ENCODE data around the gene ARHGAP5.

ARHGAP5 gene

DNA sequence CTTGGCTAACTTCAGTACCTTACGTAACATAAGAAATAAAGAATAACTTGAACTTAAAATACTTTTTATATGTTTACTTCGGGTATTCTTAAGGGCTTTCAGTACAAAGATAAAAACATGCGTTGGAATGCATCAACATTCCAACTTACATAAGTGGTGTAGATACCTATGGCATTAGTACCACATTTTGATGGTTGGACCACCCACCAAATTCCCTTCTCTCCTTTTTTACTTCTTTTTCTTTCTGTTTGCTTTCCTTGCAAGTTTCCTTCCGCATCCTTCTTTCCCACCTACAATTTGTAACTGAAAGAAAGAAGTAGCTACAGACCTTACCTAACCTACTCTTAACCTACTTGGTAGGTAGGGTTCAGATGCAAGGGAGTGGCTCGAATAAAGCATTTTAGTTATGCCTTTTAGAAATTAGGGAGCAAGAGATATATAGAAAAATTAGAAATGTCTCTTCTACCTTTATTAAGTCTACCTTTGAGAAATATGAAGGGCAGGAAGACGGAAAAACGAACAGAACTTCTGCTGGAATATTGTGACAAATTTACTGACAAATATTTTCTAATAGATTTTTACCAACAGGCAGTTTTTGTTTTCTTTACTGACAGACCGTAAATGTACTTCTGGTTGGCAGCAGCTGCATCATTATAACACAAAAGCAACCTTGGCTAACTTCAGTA, 2.1 kb upstream of the ARHGAP5 start:
- DNase-seq (ENCODE audit: low read depth in 1 of 2, low spot score in 1 of 2) = no peak

DNA sequence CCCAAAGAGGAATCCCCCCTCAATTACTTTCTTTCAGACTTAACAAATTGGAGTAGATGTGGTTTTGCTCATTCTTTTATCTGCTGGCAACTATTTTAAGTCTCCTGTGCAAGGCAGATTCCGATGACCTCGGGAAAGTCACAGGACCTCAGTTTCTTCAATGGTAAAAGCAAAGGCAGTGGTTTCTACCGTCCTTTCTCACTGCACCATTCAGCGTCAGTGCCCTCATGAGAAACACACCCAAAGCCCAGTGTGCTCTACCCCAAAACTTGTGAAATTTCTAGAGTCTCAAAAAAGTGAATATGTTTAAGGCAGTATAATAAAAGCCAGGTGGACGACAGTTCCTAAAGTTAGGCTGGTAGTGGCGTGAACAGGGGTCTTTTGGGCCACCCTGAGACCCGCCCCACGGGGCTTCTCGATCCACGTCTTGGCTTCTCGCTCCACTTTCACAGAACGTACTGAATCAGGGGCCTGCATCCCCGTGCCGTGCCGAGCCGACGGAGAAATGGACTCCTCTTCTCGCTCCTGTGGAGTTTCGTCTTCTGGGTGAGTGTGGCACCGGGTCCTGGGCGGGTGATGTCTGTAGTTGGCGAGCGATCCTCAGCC, 1.3 kb upstream of the ARHGAP5 start:
- DNase-seq (ENCODE audit: low read depth in 1 of 2, low spot score in 1 of 2) = no peak

DNA sequence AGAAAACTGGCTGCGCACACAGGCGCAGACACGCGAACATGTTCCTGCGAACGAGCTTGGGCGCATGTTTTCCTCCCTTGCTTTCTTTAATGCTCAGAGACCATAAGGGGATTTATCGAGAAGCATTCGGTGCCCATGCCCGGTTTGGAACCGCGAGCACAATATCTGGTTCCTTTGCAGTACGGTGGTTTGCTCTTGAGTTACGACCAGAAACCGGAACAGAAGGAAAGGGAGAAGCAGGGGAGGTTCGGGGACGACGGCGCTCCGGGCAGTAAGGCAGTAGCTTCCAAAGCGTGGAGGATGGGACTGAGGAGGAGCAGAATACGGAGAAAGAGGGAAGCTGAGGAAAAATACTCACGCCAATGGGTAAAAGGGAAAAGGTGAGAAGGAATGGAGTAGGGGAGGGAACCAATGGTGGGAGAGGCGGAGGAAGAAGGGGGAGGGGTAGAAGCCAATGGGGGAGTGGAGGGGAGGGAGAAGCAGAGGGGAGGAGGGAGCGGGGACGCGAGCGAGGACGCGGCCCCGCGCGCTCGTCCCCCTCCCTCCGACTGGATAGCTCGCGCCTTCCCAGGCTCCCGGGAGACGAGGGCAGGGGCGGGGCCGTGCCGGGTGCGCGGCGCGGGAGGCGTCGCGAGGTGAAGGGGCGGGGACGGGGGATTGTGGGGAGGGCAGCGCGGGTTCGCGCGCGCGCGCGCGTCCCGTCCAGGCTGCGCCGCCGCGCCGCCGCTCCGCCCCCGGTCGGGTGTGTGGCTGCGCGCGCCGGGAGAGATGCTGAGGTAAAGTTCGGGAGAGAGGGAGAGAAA, 625 bp upstream of the ARHGAP5 start:
- DNase-seq (ENCODE audit: low read depth in 1 of 2, low spot score in 1 of 2) = peak; percentile 59 to 72

DNA sequence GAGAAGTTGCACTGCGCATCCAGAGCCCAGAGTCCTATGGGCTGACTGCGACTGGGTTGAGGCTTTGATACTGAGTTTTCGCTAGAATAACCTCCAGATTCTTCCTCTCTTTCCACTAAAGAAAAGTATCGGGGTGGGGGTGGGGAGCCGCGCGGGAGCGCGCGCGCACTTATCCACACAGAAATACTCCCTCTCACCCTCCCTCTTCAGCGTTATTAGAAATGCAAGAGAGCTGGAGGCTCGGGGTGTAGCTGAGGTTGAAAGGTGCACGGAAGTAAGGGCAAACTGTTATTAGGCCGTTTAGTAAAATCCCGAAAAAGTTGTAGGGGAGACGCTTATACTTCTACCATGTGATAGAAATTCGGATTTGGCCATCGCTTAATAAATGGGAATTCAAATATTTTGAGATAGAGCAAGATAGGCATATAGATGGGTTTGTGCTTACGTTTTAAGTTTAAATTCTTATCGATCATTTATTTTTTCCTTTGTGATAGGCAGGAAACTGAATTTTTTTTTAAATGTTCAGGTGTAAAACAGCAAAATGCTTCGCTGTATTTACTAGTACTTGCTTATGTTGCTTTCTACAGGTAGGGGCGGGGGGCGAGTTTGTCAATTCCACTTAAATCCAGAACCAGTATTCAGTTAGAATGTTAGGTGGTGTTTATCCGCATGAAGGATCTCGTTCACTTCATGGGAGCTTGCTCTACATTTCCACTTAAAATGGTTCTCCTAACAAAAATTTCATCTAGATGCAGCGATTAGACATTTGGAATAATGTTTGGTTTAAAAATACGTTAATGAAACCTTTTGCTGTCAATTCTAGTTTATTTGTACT, 1.1 kb downstream of the ARHGAP5 start:
- no peak for DNase-seq (ENCODE audit: low read depth in 1 of 2, low spot score in 1 of 2)

DNA sequence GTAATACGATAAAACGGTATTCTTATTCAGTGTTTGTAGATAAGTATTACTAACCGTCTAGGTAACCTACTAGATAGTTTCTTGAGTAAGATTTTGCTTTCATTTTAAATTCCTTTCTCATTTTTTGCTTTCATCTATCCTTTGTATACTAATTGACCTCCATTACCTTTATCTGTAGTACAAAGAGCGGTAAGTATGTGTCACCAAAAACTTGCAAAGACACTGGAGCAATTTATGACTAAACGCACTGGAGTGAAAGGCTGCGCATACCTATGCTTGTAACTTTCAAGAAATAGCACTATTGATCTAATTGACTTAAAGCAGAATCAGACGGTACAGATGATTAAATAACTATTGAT, 1.7 kb downstream of the ARHGAP5 start:
- no peak for DNase-seq (ENCODE audit: low read depth in 1 of 2, low spot score in 1 of 2)

DNA sequence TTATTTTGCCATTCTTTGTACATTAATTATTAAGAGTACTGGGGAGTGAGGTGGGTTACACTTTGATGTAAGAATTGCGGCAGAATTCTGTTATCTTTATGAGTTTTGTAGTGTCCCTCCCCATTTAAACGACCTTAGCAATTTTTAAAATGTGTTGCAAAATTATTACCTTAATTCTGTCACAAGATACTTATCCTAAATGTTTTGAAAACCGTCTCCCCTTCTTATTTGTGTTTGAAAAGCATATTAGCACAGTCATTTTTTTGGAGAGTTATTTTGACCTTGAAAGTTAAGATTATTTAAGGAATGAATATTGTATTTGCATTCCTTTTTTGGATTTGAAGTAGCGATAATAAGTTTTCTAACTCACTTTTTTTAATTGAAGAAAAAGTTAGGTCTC, 2.2 kb downstream of the ARHGAP5 start:
- DNase-seq (ENCODE audit: low read depth in 1 of 2, low spot score in 1 of 2) = no peak

DNA sequence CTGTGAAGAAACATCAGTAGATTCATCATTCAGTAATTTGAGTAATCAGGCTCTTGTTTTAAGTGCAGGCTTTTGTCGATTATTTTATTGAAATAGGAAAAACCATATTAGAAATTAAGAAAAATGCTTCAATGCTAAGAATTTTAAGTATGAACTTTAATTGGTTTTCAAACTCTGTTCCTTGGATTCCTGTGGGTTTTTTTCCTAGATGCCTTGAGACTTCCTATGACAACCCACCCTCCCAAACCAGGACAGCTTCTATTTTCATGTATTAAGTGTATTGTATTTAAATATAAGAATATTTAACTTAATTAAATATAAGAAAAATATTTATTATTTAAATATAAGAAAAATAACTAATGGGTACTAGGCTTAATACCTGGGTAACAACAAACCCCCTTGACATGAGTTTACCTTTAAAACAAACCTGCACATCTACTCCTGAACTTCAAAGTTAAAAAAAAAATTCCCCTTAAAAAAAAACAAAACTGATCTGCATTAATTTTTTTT, 3.0 kb downstream of the ARHGAP5 start:
- DNase-seq (ENCODE audit: low read depth in 1 of 2, low spot score in 1 of 2) = no peak

DNA sequence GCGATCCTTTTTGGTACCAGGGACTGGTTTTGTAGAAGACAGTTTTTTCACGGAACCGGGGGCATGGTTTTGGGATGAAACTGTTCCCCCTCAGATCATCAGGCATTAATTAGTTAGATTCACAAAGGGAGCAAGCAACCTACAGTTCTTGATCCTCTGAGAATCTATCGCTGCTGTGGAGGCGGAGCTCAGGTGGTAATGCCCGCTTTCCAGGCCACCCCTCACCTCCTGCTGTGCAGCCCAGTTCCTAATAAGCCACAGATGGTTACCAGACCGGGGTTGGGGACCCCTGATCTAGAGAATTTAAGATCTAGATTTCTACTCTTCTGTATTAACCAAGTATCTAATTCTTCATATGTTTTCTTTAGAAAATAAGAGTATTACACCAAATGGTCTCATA, 4.8 kb downstream of the ARHGAP5 start:
- DNase-seq (ENCODE audit: low read depth in 1 of 2, low spot score in 1 of 2) = no peak

DNA sequence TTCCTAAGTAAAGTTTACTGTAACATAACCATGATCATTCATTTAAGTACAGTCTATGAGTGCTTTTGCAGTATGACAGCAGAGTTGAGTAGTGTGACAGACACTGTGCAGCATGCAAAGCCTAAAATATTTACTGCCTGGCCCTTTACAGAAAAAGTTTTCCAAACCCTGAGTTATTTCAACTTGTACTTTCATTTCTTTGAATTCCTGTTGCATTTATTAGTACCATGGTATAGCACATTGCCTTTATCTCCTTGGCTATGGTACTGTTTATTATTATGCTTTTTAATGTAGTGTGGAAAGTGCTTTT, 6.2 kb downstream of the ARHGAP5 start:
- no peak for DNase-seq (ENCODE audit: low read depth in 1 of 2, low spot score in 1 of 2)

DNA sequence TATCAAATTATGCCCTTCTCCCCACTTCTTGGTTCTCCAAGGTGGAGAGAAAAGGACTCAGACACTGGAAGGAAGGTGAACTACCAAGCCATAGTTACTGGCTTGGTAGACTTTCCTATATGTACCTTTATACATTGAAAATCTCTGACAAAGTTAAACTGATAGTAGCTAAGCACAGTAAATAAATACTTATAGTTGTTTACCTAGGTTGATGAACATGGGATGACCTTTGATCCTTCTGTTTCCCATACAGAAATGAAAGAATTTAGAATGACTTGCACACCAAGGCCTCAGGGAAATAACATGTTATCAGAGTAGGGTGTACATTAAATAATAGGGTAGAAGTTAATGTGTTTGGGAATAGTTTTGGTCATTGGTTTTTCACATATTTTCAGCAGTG, 6.7 kb downstream of the ARHGAP5 start:
- DNase-seq (ENCODE audit: low read depth in 1 of 2, low spot score in 1 of 2) = no peak

DNA sequence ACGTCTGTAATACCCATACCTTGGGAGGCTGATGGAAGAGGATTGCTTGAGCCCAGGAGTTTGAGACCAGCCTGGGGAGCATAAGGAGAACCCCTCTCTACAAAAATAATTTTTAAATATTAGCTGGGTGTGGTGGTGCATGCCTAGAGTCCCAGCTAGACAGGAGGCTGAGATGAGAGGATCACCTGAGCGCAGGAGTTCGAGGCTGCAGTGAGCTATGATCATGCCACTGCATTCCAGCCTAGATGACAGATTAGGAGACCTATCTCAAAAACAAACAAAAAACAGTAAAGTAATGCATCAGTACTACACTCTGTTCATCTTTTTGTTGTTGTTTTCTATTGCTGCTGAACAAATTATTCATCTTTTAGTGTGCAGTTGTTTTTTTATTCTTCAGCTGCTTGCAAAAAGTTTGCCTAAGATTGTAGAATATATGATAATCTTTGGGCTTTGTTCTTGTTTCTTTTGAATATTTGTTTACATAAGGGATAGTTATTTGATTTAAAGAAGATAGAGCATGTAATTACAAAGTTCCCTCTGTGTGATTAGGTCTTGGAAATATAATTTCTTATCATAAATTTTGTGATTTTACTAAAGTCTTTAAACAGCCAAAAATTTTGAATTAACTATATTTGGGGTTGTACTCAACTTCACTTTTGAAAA, 8.2 kb downstream of the ARHGAP5 start:
- DNase-seq (ENCODE audit: low read depth in 1 of 2, low spot score in 1 of 2) = no peak

DNA sequence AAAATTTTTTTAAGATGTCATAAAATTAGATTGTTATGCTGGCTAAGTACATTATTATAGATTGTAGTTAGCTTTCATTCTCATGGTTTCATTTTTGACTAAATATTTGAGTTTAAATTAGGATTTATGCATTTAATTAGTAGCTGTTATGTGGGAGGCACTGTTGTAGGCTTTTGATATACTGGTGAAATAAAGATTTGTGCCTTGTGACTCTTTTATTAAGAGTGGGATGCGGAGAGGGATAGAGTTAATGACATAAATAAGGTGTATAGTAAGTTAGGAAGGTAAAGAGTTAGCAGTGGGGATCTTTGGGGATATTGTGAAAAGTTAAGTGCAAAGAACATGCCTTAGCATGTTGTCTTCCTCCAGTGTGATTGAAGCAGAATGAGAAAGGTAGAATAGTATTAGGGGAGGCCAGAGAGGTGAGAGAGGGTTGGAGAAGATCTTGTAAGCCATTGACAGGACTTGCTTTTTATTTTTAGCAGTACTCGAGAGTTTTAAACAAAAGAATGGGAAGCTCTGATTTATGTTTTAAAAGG, 8.8 kb downstream of the ARHGAP5 start:
- DNase-seq (ENCODE audit: low read depth in 1 of 2, low spot score in 1 of 2) = no peak

DNA sequence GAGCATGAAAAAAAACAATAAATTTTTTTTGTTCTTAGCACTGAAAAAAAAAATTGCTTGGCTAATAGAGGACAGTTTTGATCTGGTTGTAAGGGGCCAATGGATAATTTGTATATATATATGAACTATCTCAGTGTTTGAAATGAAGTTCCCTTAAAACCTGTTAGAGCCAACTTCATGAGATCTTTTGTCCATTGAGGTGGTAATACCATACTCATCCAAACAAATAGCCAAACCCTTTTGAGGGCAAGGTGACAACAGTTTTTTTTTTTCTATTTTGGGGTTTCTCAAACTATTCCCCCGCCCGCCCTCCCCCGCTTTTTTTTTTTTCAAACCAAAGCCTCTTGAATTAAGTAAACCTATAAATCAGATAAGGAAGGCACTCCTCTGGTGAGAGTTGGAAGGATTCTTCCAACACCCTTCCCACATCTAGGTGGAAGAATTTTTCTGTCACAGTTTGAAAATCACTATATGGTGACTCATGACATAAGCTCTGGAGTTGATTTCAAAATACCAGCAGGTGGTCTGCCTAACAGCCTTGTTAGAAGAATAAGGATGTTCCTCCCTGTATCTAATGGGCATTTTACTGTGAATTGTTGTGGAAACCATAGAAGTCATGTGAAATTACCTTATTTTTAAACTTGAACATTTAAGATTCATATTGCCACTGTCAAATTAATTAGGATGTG, 10.2 kb downstream of the ARHGAP5 start:
- DNase-seq (ENCODE audit: low read depth in 1 of 2, low spot score in 1 of 2) = no peak

DNA sequence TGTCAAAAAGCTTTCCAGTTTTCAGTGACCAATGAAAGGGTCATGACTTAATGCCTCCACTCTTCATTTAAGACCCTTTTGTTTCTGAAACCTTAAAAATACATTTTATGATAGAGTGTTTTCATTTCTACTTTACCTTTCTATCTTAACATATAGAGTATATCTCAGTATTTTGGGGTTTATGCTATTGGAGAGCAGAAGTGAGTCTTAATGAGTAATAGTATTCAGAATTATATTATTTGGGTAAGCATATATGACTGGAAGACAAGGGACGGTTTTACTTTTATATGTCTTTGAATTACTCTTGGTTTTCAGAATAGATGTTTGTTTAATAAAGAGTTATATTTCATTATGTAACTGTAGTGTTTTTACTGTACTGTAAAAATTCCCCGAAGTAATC, 10.8 kb downstream of the ARHGAP5 start:
- DNase-seq (ENCODE audit: low read depth in 1 of 2, low spot score in 1 of 2) = no peak

DNA sequence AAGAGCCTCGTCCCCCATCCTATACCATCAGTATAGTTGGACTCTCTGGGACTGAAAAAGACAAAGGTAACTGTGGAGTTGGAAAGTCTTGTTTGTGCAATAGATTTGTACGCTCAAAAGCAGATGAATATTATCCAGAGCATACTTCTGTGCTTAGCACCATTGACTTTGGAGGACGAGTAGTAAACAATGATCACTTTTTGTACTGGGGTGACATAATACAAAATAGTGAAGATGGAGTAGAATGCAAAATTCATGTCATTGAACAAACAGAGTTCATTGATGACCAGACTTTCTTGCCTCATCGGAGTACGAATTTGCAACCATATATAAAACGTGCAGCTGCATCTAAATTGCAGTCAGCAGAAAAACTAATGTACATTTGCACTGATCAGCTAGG, 13.6 kb downstream of the ARHGAP5 start:
- DNase-seq (ENCODE audit: low read depth in 1 of 2, low spot score in 1 of 2) = no peak

DNA sequence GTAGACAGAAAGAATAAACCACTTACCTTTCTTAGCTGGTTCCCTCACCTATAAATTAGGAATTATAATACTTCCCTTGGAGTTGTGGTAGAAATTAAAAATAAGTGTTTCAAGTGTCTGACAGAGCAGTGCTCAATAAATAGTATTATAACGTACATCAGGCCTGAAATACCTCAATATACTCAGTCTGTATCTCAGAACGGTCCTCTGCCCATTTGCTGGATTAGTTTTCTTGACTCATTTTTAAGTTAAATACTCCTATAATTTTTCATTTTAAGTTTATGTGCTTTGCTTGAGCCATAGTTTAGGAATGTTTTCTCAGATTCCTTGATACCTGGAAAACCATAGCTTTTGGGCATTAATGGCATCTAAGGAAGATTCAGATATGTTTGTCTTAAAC, 22.4 kb downstream of the ARHGAP5 start:
- DNase-seq (ENCODE audit: low read depth in 1 of 2, low spot score in 1 of 2) = no peak

DNA sequence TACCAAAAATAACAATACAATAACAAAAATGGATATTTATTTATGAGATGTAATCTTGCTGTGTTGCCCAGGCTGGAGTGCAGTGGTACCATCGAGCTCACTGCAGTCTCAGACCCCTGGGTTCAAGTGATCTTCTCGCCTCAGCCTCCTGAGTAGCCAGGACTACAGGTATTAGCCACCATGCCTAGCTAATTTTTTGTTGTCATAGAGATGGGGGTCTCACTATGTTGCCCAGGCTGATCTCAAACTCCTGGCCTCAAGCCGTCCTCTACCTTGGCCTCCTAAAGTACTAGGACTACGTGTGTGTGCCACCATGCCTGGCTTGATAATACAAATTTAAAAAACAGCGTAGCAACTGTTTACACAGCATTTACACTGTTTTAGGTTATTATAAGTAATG, 23.1 kb downstream of the ARHGAP5 start:
- no peak for DNase-seq (ENCODE audit: low read depth in 1 of 2, low spot score in 1 of 2)

DNA sequence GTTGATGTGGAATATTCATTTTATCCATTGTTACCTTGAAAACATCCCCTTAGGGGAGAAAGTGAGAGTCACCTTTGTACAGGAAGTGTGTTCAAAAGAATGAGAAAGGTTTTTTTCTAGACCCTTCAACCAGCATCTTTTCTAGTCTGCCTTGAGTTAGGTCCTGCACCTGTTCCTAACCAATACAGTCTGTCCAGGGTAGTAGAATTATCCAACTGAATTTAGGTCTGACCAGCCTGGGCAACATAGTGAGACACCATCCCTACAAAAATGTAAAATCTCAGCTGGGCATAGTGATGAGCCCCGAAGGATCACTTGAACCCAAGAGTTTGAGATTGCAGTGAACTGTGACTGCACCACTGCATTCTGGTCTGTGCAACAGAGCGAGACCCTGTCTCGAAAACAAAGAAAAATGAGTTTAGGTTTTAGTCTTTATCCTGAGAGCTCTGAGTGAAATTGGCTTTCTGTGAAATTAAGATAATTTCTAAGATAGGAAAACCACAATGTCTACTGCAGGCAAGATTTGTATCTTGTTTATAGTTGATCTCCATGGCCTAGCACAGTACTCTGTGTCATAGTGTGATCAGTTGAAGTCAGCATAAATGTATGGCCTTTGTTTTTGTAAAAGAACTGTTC, 25.2 kb downstream of the ARHGAP5 start:
- DNase-seq (ENCODE audit: low read depth in 1 of 2, low spot score in 1 of 2) = no peak

DNA sequence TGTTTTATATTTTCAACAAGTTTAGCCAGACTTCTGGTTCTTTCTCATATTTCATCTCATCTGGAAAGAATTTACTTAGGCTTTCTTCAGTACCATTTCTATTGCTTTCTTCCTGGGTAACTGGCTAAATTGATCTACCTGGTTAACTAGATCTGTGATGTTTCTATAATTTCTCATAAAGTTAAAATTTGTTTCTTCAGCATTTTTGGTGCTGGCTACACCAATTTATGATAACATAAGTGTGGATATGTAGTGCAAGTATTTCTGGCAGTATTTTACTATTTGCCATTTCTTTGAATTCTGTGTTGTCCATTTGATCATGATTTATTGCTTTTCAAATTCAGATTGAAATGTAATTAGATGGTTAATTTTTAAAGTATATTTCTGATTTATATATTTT, 25.9 kb downstream of the ARHGAP5 start:
- DNase-seq (ENCODE audit: low read depth in 1 of 2, low spot score in 1 of 2) = no peak

DNA sequence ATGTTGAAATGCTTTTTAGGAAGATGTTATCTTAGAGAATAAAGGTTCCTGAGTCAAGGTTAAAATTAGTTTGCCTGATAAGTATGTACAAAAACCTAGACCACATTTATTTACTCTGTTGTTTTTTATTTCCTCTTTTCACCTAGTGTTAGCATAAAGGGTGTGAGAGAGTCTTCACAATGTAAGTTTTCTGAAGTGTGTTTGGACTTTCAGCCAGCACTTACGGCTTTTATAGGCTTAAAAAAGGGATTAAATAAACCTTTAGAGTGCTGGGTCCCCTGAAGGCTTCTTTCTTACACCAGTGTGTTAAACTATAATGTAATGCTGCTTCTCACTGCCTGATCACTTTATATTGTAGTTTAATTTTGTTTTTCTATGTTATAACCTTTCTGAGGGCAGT, 27.2 kb downstream of the ARHGAP5 start:
- no peak for DNase-seq (ENCODE audit: low read depth in 1 of 2, low spot score in 1 of 2)
